Measurements from ENCODE around the gene MBP.

- TF ChIP-seq FOXM1 (IDR thresholded peaks at IDR 0.05; ENCODE audit: low read depth, low read length) (no peak), POLR2AphosphoS5 (IDR thresholded peaks at IDR 0.05; ENCODE audit: low read length) (no peak), ZBTB11 (CRISPR knock-in tag; IDR thresholded peaks at IDR 0.05) (no peak), ATF3 (IDR thresholded peaks at IDR 0.05; ENCODE audit: borderline replicate concordance, extremely low read depth, low read depth, low read length) (no peak), BCLAF1 (IDR thresholded peaks at IDR 0.05) (no peak), IKZF1 (conservative IDR thresholded peaks at IDR 0.05) (no peak), EGR1 (IDR thresholded peaks at IDR 0.05; ENCODE audit: borderline replicate concordance in 1 of 2, low read depth in 2 of 2, low read length in 2 of 2) (no peak), CTCF (IDR thresholded peaks at IDR 0.05 in 2 of 3, conservative IDR thresholded peaks at IDR 0.05 in 1 of 3; ENCODE audit: control insufficient read depth in 2 of 3, extremely low read depth in 1 of 3, insufficient read depth in 1 of 3, low read depth in 3 of 3, low read length in 3 of 3) (no peak), MAX (IDR thresholded peaks at IDR 0.05; ENCODE audit: low read depth, low read length) (no peak), YY1 (IDR thresholded peaks at IDR 0.05; ENCODE audit: low read depth, low read length) (no peak), JUND (IDR thresholded peaks at IDR 0.05; ENCODE audit: low read depth, low read length) (no peak), FOS (IDR thresholded peaks at IDR 0.05; ENCODE audit: borderline replicate concordance, extremely low read depth, insufficient read length) (no peak), ZNF207 (IDR thresholded peaks at IDR 0.05; ENCODE audit: borderline replicate concordance) (no peak)
Measured at GRCh38 chr18:77086656-77087392, 45.8 kb downstream of the MBP start.

Data from GM12878 (cell line).